WTC11 (cell line): ENCODE measurements around the gene LINC00237. TPM values are rescaled to one million over a fixed set of nuclear protein-coding genes. Genes with fewer than 3 reads are reported as not detected.

Experiments
- ATAC-seq: fragments of 200-7000 bp; cut with Tn5 transposase; 2 replicates; pipeline ENCODE4 v1.10.0; 2021; ENCODE audit warnings: mild to moderate bottlenecking, moderate library complexity
- CTCF ChIA-PET: fragments of 300-600 bp; sonication (Branson Sonifier 250); formaldehyde crosslinking; loops from one replicate; lab custom pipeline; 2021; ENCODE audit warnings: antibody characterized with exemption; lab: Charles Lee
- POLR2A ChIA-PET: fragments of 350-600 bp; sonication (Branson Sonifier 250); formaldehyde crosslinking; loops from one replicate; lab custom pipeline; 2021; ENCODE audit warnings: antibody characterized with exemption; lab: Charles Lee
- DNase-seq: peaks from one replicate; pipeline ENCODE4 v3.0.0; 2021; ENCODE audit warnings: low spot score
- H3K27ac Mint-ChIP-seq: 2 replicates; pipeline ENCODE4 v1.8.0; 2021; ENCODE audit warnings: mixed read lengths
- H3K27me3 Mint-ChIP-seq: 2 replicates; pipeline ENCODE4 v1.8.0; 2021; ENCODE audit warnings: low read depth, mild to moderate bottlenecking, moderate library complexity, mixed read lengths
- H3K36me3 Mint-ChIP-seq: 2 replicates; pipeline ENCODE4 v1.8.0; 2021; ENCODE audit warnings: mixed read lengths
- H3K4me1 Mint-ChIP-seq: 2 replicates; pipeline ENCODE4 v1.8.0; 2022; ENCODE audit warnings: mixed read lengths
- H3K4me3 Mint-ChIP-seq: 2 replicates; pipeline ENCODE4 v1.8.0; 2021; ENCODE audit warnings: mild to moderate bottlenecking, moderate library complexity, mixed read lengths
- H3K9me3 Mint-ChIP-seq: 2 replicates; pipeline ENCODE4 v1.8.0; 2021; ENCODE audit warnings: mixed read lengths
- HMGXB4 ChIP-seq: sonication (generic); formaldehyde crosslinking; IDR thresholded peaks from 2 replicates; pipeline ENCODE4 v1.8.1; 2023; ENCODE audit warnings: mild to moderate bottlenecking, moderate library complexity, missing genetic modification reagents
- NFATC4 ChIP-seq: fragments of 250-450 bp; sonication (Bioruptor Pico); IDR thresholded peaks from 2 replicates; pipeline ENCODE4 v1.9.0; 2021; ENCODE audit warnings: mild to moderate bottlenecking
- OVOL2 ChIP-seq: fragments of 250-450 bp; sonication (Bioruptor Pico); IDR thresholded peaks from 2 replicates; pipeline ENCODE4 v1.9.0; 2021; ENCODE audit warnings: mild to moderate bottlenecking, borderline replicate concordance
- PREB ChIP-seq: sonication (generic); formaldehyde crosslinking; IDR thresholded peaks from 2 replicates; pipeline ENCODE4 v1.8.1; 2022; ENCODE audit warnings: mild to moderate bottlenecking, missing genetic modification reagents, moderate library complexity, borderline replicate concordance
- TEAD1 ChIP-seq: sonication (generic); formaldehyde crosslinking; IDR thresholded peaks from 2 replicates; pipeline ENCODE4 v1.8.0; 2022; ENCODE audit warnings: mild to moderate bottlenecking, missing genetic modification reagents
- ZSCAN18 ChIP-seq: fragments of 250-450 bp; sonication (Bioruptor Pico); IDR thresholded peaks from 2 replicates; pipeline ENCODE4 v2.1.2; 2022; ENCODE audit warnings: mild to moderate bottlenecking, moderate library complexity
- total RNA-seq: library from RNA; stranded (reverse); gene quantifications from 3 replicates; pipeline ENCODE4 v1.2.3, GENCODE V29; 2021
- TF ChIP-seq, protein P1 (sequence below): sonication (generic); formaldehyde crosslinking; IDR thresholded peaks from 2 replicates; pipeline ENCODE4 v1.8.1; 2022; ENCODE audit warnings: low read depth, missing genetic modification reagents, borderline replicate concordance
- TF ChIP-seq, protein P2 (sequence below): sonication (generic); formaldehyde crosslinking; IDR thresholded peaks from 2 replicates; pipeline ENCODE4 v1.8.1; 2023; ENCODE audit warnings: mild to moderate bottlenecking, missing genetic modification reagents, borderline replicate concordance
- TF ChIP-seq, protein P3 (sequence below): fragments of 250-450 bp; sonication (Bioruptor Pico); IDR thresholded peaks from 2 replicates; pipeline ENCODE4 v1.8.0; 2021; ENCODE audit warnings: mild to moderate bottlenecking

The LINC00237 gene
- total RNA-seq, 1 experiment from 2014 or later, result 3.1 TPM

GRCh38 chr20:21149344-21149743 is 43.2 kb upstream of the LINC00237 start:
- ChIA-PET POLR2A (no interaction called here), CTCF (interaction anchor here (0.8 to 1.3 kb wide), 2 partner anchors 86 to 356 kb away, joined by 3 to 7 read pairs; no protein-coding TSS in a partner anchor)
- Mint-ChIP-seq H3K27me3 (no peaks in the 10 kb centered on the region), H3K4me1 (no peaks in the 10 kb centered on the region), H3K4me3 (no peak overlapping the region), H3K27ac (peak overlapping the region; percentile 50; the same call in 1 of the 2 replicates), H3K9me3 (no peaks in the 10 kb centered on the region), H3K36me3 (peaks cover 7% of the 10 kb centered on the region)
- ATAC-seq (peak; percentile 47), DNase-seq (no peak)
- no peak for TF ChIP-seq OVOL2 (CRISPR knock-in tag)
- TF ChIP-seq, protein P1, sequence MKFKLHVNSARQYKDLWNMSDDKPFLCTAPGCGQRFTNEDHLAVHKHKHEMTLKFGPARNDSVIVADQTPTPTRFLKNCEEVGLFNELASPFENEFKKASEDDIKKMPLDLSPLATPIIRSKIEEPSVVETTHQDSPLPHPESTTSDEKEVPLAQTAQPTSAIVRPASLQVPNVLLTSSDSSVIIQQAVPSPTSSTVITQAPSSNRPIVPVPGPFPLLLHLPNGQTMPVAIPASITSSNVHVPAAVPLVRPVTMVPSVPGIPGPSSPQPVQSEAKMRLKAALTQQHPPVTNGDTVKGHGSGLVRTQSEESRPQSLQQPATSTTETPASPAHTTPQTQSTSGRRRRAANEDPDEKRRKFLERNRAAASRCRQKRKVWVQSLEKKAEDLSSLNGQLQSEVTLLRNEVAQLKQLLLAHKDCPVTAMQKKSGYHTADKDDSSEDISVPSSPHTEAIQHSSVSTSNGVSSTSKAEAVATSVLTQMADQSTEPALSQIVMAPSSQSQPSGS (CRISPR knock-in tag), result no peak
- TF ChIP-seq HMGXB4, result no peak

DNA sequence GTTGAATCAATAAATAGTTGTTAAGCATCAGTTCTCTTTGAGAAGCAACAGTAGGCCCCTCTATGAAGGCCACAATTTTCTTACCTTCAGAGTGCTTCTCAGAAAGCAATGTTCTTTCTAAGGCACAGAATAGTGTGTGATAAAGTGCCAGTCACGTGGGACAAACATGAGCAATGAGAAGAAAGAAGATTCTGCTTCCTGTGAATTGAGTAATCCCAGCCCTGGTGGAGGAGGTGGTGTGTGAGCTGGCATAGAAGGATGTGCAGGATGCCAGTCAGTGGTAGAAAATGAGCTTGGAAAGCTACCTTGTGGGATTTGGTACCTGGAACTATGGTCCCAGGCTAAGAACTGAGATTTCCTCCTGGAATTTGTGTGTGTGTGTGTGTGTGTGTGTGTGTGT is 41.4 kb upstream of the LINC00237 start:
- no peak overlapping the region for H3K4me3 Mint-ChIP-seq
- H3K27ac Mint-ChIP-seq, result no peak overlapping the region
- no peaks in the 10 kb centered on the region for H3K27me3 Mint-ChIP-seq
- POLR2A ChIA-PET, result interaction anchor here (0.6 to 0.9 kb wide), 4 partner anchors 11 to 879 kb away, joined by 3 to 4 read pairs (median 4); no protein-coding TSS in a partner anchor
- CTCF ChIA-PET, result interaction anchor here (1.3 kb wide), 1 partner anchor 88 kb away, joined by 4 read pairs; no protein-coding TSS in a partner anchor
- TF ChIP-seq ZSCAN18, result no peak
- TF ChIP-seq, protein P2, sequence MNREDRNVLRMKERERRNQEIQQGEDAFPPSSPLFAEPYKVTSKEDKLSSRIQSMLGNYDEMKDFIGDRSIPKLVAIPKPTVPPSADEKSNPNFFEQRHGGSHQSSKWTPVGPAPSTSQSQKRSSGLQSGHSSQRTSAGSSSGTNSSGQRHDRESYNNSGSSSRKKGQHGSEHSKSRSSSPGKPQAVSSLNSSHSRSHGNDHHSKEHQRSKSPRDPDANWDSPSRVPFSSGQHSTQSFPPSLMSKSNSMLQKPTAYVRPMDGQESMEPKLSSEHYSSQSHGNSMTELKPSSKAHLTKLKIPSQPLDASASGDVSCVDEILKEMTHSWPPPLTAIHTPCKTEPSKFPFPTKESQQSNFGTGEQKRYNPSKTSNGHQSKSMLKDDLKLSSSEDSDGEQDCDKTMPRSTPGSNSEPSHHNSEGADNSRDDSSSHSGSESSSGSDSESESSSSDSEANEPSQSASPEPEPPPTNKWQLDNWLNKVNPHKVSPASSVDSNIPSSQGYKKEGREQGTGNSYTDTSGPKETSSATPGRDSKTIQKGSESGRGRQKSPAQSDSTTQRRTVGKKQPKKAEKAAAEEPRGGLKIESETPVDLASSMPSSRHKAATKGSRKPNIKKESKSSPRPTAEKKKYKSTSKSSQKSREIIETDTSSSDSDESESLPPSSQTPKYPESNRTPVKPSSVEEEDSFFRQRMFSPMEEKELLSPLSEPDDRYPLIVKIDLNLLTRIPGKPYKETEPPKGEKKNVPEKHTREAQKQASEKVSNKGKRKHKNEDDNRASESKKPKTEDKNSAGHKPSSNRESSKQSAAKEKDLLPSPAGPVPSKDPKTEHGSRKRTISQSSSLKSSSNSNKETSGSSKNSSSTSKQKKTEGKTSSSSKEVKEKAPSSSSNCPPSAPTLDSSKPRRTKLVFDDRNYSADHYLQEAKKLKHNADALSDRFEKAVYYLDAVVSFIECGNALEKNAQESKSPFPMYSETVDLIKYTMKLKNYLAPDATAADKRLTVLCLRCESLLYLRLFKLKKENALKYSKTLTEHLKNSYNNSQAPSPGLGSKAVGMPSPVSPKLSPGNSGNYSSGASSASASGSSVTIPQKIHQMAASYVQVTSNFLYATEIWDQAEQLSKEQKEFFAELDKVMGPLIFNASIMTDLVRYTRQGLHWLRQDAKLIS, result no peak
- TF ChIP-seq HMGXB4, result no peak
- no peak for TF ChIP-seq NFATC4 (CRISPR knock-in tag)
- no peak for TF ChIP-seq TEAD1 (CRISPR knock-in tag)
- TF ChIP-seq PREB (CRISPR knock-in tag), result no peak
- TF ChIP-seq, protein P3, sequence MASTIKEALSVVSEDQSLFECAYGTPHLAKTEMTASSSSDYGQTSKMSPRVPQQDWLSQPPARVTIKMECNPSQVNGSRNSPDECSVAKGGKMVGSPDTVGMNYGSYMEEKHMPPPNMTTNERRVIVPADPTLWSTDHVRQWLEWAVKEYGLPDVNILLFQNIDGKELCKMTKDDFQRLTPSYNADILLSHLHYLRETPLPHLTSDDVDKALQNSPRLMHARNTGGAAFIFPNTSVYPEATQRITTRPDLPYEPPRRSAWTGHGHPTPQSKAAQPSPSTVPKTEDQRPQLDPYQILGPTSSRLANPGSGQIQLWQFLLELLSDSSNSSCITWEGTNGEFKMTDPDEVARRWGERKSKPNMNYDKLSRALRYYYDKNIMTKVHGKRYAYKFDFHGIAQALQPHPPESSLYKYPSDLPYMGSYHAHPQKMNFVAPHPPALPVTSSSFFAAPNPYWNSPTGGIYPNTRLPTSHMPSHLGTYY (CRISPR knock-in tag), result no peak
- TF ChIP-seq, all 79 proteins: peak for 0
- DNase-seq (no peak), ATAC-seq (no peak)
- no peaks in the 10 kb centered on the region for H3K9me3 Mint-ChIP-seq
- H3K36me3 Mint-ChIP-seq, result peaks cover 6% of the 10 kb centered on the region; the same call in 1 of the 2 replicates
- H3K4me1 Mint-ChIP-seq, result no peaks in the 10 kb centered on the region
